GM18870 (cell line): Measurements from ENCODE around the gene KCNJ14.
"Not testable (repeated sequence)": the region's sequence is repeated elsewhere in the genome, so short reads cannot be mapped to it uniquely, and the experiment has no call there.

Experiments used
- ATAC-seq: cut with Tn5 transposase; IDR thresholded peaks from one replicate; pipeline ENCODE4 v1.9.1; 2021; ENCODE audit warnings: moderate library complexity; ENCODE audit not compliant: unreplicated experiment

Gene KCNJ14

GRCh38 chr19:48486706-48487105 lies 31.3 kb downstream of the KCNJ14 start:
- not testable (repeated sequence) for ATAC-seq

DNA sequence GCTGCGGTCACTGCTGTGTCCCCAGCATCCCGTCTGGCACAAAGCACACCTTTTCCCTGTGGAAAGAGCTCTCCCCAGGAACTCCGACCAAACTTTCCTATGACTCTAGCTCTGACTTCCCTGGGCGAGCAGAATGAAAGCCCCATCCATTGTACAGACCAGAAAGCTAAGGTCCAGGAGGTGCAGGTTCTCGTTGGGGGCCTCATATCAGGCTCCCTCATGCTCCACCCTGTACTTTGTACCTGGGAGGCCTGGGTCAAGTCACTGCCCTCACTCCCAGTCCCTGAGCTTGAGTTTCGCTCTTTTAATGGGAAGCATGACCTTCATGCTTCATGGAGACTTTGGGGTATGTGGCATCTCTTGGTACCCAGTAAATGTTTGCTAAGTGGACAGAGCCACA lies 32.2 kb downstream of the KCNJ14 start:
- ATAC-seq = no peak

DNA sequence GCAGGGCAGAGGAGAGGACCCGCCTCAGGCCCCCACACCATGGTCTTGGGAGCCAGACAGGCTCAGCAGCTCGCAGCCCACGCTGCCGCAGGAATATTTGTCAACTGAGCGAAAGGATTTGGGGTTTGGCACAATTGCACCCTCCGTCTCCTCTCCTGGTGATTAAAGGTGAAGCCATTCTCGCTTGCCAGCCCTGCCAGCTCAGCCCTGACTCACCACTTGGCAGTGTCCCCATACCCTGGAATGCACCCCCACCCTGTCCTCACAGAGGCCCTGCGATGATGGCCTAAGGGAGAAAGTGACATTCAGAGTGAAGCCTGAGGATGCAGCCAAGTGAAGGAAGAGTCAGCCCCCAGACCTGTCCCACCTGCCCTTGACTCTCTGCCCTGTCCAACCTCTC lies 32.6 kb downstream of the KCNJ14 start:
- no peak for ATAC-seq

- ATAC-seq = not testable (repeated sequence)
Measured at GRCh38 chr19:48488478-48488877, 33.1 kb downstream of the KCNJ14 start.

DNA sequence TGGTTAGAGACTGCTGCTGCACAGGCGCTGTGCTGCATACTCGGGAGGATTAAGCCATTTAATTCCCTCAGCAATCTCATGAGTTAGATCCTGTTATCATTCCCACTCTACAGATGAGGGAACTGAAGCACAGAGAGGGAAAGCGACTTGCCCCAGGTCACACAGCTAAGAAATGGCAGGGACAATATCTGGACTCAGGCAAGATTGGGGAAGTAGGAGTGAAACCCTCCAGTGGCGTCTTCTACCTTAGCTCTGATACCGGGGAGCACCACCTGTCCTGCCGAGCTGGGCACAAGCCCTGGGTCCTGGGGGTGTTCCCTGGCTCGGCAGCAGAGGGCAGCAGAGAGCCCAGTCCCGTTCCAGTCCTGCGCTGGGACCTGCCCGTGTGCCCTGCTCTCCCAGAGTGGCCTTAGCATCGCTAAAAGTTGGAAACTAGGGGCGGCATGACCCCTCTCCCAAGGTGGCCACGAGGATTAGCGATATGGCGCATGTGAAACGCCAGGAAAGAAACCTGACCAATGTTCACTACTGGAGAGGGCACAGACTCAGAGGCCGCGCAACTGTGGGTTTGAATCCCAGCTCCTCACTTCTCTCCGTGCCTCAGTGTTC lies 34.3 kb downstream of the KCNJ14 start:
- ATAC-seq = no peak

GRCh38 chr19:48490981-48491792 lies 35.8 kb downstream of the KCNJ14 start:
- ATAC-seq = no peak

GRCh38 chr19:48491793-48492123 lies 36.4 kb downstream of the KCNJ14 start:
- no peak for ATAC-seq

GRCh38 chr19:48492925-48493717 lies 37.7 kb downstream of the KCNJ14 start:
- ATAC-seq = no peak

- ATAC-seq = no peak
Measured at GRCh38 chr19:48493718-48494401, 38.5 kb downstream of the KCNJ14 start.

DNA sequence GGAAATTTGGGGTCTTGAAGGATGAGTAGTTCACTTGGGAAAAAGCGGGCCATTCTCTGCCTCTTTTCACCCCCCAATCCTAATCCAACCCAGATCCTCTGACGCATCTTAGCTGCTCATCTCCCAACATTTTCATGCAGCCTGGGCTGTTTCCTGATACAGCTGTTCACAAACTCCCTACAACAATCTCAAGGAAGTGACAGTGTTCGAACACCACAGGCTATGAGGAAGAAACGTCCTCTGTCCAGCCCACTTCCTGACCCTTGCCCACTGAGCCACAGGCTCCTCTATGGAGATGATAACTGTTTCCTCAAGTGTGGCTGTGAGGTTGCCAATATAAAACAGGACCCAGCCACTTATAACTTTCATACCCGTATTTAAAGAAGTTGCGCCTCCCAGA lies 40.0 kb downstream of the KCNJ14 start:
- ATAC-seq = no peak

- no peak for ATAC-seq
Measured at GRCh38 chr19:48496959-48497727, 41.8 kb downstream of the KCNJ14 start.

GRCh38 chr19:48497728-48498594 lies 42.6 kb downstream of the KCNJ14 start:
- no peak for ATAC-seq

GRCh38 chr19:48498595-48499311 lies 43.4 kb downstream of the KCNJ14 start:
- no peak for ATAC-seq

DNA sequence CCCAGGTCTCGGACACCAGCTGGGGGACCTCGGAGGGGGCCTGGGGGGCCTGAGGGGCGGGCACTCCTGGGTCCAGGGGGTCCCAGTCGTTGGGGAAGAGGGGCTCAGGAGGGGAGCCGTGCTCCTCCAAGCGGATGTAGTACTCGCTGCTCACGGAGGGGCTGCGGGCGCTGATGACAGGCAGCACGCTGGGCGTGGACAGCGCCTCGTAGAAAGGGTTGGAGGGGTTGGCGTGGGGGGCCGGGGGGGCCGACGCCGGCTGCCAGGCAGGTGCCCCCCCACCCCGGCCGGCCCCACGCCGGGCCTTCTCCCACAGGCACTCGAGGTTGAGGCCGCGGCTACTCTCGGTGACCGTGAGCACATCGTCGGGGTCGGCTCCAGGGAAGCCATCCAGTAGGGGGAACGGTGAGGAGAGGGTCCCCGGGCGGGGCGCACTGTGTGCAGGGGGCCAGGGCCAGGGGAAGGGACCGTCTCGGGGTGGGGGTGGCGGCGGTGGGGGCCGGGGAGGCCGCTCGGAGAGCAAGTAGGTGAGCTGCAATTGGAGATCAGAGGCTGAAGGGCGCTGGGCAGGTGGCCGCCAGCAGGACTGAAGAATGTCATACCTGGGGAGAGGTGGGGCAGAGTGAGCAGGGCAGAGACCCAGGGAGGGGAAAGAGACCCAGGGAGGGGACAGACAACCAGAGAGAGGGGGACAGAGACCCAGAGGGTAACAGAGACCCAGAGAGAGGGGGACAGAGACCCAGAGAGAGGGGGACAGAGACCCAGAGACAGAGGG lies 44.1 kb downstream of the KCNJ14 start:
- ATAC-seq = no peak

- ATAC-seq = no peak
Measured at GRCh38 chr19:48500830-48501493, 45.6 kb downstream of the KCNJ14 start.

- no peak for ATAC-seq
Measured at GRCh38 chr19:48501494-48502349, 46.3 kb downstream of the KCNJ14 start.
